IMR-90 (cell line): ENCODE data around the gene TAAR2. TPM values are rescaled to one million over a fixed set of nuclear protein-coding genes. Genes with fewer than 3 reads are reported as not detected.

ENCODE experiments used
- ATAC-seq: fragments of 200-7000 bp; cut with Tn5 transposase; 2 replicates; pipeline ENCODE4 v1.9.1; 2020; ENCODE audit warnings: low read depth, mild to moderate bottlenecking, moderate library complexity
- BruUV-seq: library from RNA; stranded (reverse); fragments of 400-500 nt; replicated peaks from 2 replicates; lab custom pipeline; 2021; lab: Mats Ljungman, UMichigan
- CTCF ChIA-PET: fragments of 300-600 bp; formaldehyde crosslinking; extraction: SDS; loops from one replicate; lab custom pipeline; 2021; ENCODE audit warnings: antibody characterized with exemption; lab: Yijun Ruan, JAX
- POLR2A ChIA-PET: fragments of 300-600 bp; sonication (Branson Sonifier 250); formaldehyde crosslinking; loops from one replicate; lab custom pipeline; 2022; ENCODE audit warnings: antibody characterized with exemption; ENCODE audit not compliant: unreplicated experiment; lab: Charles Lee
- DNase-seq: peaks from one replicate; pipeline ENCODE4 v3.0.0; 2013
- H2AFZ ChIP-seq: replicated peaks from 2 replicates; pipeline ENCODE3; 2013; ENCODE audit warnings: low read length, mild to moderate bottlenecking; ENCODE audit not compliant: poor library complexity
- H2AK5ac ChIP-seq: 2 replicates; pipeline ENCODE4 v1.6.1; 2013; ENCODE audit warnings: low read depth, low read length, inconsistent platforms
- H2AK9ac ChIP-seq: replicated peaks from 2 replicates; pipeline ENCODE3; 2013; ENCODE audit warnings: mild to moderate bottlenecking, low read depth, low read length, moderate library complexity; ENCODE audit not compliant: poor library complexity
- H2BK120ac ChIP-seq: 2 replicates; pipeline ENCODE4 v1.6.1; 2013; ENCODE audit warnings: low read depth, low read length, inconsistent platforms
- H2BK15ac ChIP-seq: 3 replicates; pipeline ENCODE4 v1.6.1; 2013; ENCODE audit warnings: low read depth, low read length, inconsistent platforms
- H2BK20ac ChIP-seq: 2 replicates; pipeline ENCODE4 v1.6.1; 2013; ENCODE audit warnings: low read depth, mild to moderate bottlenecking, inconsistent platforms, low read length, moderate library complexity
- H2BK5ac ChIP-seq: 2 replicates; pipeline ENCODE4 v1.6.1; 2013; ENCODE audit warnings: mild to moderate bottlenecking, low read depth, low read length, inconsistent platforms; ENCODE audit not compliant: poor library complexity, severe bottlenecking
- H3K14ac ChIP-seq: replicated peaks from 2 replicates; pipeline ENCODE4 v1.6.1; 2013; ENCODE audit warnings: low read depth, low read length, inconsistent platforms
- H3K18ac ChIP-seq: 2 replicates; pipeline ENCODE4 v1.6.1; 2013; ENCODE audit warnings: low read depth, low read length, control low read depth
- H3K23ac ChIP-seq: 2 replicates; pipeline ENCODE4 v1.6.1; 2013; ENCODE audit warnings: low read depth, low read length, inconsistent platforms
- H3K27ac ChIP-seq: 2 replicates; pipeline ENCODE4 v1.5.1; 2013; ENCODE audit warnings: mild to moderate bottlenecking, control low read depth, low read length; ENCODE audit not compliant: insufficient read depth
- H3K27me3 ChIP-seq: 2 replicates; pipeline ENCODE4 v1.6.1; 2013; ENCODE audit warnings: low read length; ENCODE audit not compliant: control insufficient read depth, insufficient read depth
- H3K36me3 ChIP-seq: 2 replicates; pipeline ENCODE4 v1.6.1; 2013; ENCODE audit warnings: low read length, mixed read lengths; ENCODE audit not compliant: control insufficient read depth, insufficient read depth
- H3K4ac ChIP-seq: 2 replicates; pipeline ENCODE4 v1.6.1; 2013; ENCODE audit warnings: low read depth, low read length, inconsistent platforms
- H3K4me1 ChIP-seq: 2 replicates; pipeline ENCODE4 v1.6.1; 2013; ENCODE audit warnings: low read length, mixed read lengths; ENCODE audit not compliant: control insufficient read depth, insufficient read depth
- H3K4me2 ChIP-seq: 2 replicates; pipeline ENCODE4 v1.6.1; 2013; ENCODE audit warnings: low read depth, mild to moderate bottlenecking, control low read depth, low read length, moderate library complexity
- H3K4me3 ChIP-seq: 2 replicates; pipeline ENCODE4 v1.5.1; 2013; ENCODE audit warnings: low read depth, mild to moderate bottlenecking, control low read depth, low read length, moderate library complexity; ENCODE audit not compliant: insufficient read depth
- H3K56ac ChIP-seq: 2 replicates; pipeline ENCODE4 v1.6.1; 2013; ENCODE audit warnings: low read length, inconsistent platforms; ENCODE audit not compliant: insufficient read depth; ENCODE audit errors: extremely low read depth
- H3K79me1 ChIP-seq, 2 experiments: 2 replicates each; pipeline ENCODE4 v1.6.1; 2013; ENCODE audit warnings: low read length in 2 of 2, inconsistent platforms in 1 of 2, low read depth in 1 of 2
- H3K9ac ChIP-seq: 2 replicates; pipeline ENCODE4 v1.6.1; 2013; ENCODE audit warnings: low read depth, low read length, control low read depth
- H3K9me1 ChIP-seq: 2 replicates; pipeline ENCODE4 v1.6.1; 2013; ENCODE audit warnings: low read length, inconsistent platforms; ENCODE audit not compliant: insufficient read depth
- H3K9me3 ChIP-seq: 2 replicates; pipeline ENCODE4 v1.6.1; 2013; ENCODE audit warnings: low read length; ENCODE audit not compliant: control insufficient read depth, insufficient read depth
- H4K20me1 ChIP-seq: 2 replicates; pipeline ENCODE4 v1.6.1; 2013; ENCODE audit warnings: low read length, inconsistent platforms; ENCODE audit not compliant: insufficient read depth
- H4K5ac ChIP-seq: 2 replicates; pipeline ENCODE4 v1.6.1; 2013; ENCODE audit warnings: mild to moderate bottlenecking, low read depth, low read length, control low read depth
- H4K8ac ChIP-seq, 2 experiments: 2 replicates each; pipeline ENCODE4 v1.6.1; 2013; ENCODE audit warnings: low read depth in 2 of 2, low read length in 2 of 2, control low read depth in 1 of 2, inconsistent platforms in 1 of 2
- H4K91ac ChIP-seq: 2 replicates; pipeline ENCODE4 v1.6.1; 2013; ENCODE audit warnings: low read depth, low read length, inconsistent platforms; ENCODE audit not compliant: insufficient read depth
- BHLHE40 ChIP-seq: fragments of 150-350 bp; IDR thresholded peaks from 2 replicates; pipeline ENCODE4 v1.6.1; 2016; ENCODE audit warnings: mild to moderate bottlenecking, low read depth, low read length
- CEBPB ChIP-seq: IDR thresholded peaks from 2 replicates; pipeline ENCODE4 v1.6.1; 2012; ENCODE audit warnings: low read depth, low read length, improper control_type of control experiment
- CHD1 ChIP-seq: IDR thresholded peaks from 2 replicates; pipeline ENCODE4 v1.6.1; 2012; ENCODE audit warnings: low read depth, low read length, improper control_type of control experiment
- CTCF ChIP-seq: conservative IDR thresholded peaks from 2 replicates; pipeline ENCODE4 v1.5.1; 2012; ENCODE audit warnings: mild to moderate bottlenecking, low read depth, low read length, improper control_type of control experiment
- ELK1 ChIP-seq: fragments of 150-350 bp; IDR thresholded peaks from 2 replicates; pipeline ENCODE4 v1.6.1; 2016; ENCODE audit warnings: low read depth, mild to moderate bottlenecking, low read length, moderate library complexity, borderline replicate concordance
- FOS ChIP-seq: fragments of 150-350 bp; IDR thresholded peaks from 2 replicates; pipeline ENCODE4 v1.6.1; 2016; ENCODE audit warnings: low read depth, low read length
- MAFK ChIP-seq: IDR thresholded peaks from 2 replicates; pipeline ENCODE4 v1.6.1; 2012; ENCODE audit warnings: low read depth, low read length, improper control_type of control experiment
- MAZ ChIP-seq: IDR thresholded peaks from 2 replicates; pipeline ENCODE4 v1.6.1; 2012; ENCODE audit warnings: low read depth, mild to moderate bottlenecking, low read length, improper control_type of control experiment, moderate library complexity, borderline replicate concordance
- MXI1 ChIP-seq: IDR thresholded peaks from 2 replicates; pipeline ENCODE4 v1.6.1; 2012; ENCODE audit warnings: low read depth, mild to moderate bottlenecking, low read length, moderate library complexity, borderline replicate concordance
- NFE2L2 ChIP-seq: fragments of 150-350 bp; IDR thresholded peaks from 2 replicates; pipeline ENCODE4 v1.6.1; 2016; ENCODE audit warnings: low read depth, mild to moderate bottlenecking, low read length
- POLR2A ChIP-seq: IDR thresholded peaks from 2 replicates; pipeline ENCODE4 v1.6.1; 2012; ENCODE audit warnings: mild to moderate bottlenecking, low read depth, low read length
- RAD21 ChIP-seq: IDR thresholded peaks from 2 replicates; pipeline ENCODE4 v1.6.1; 2012; ENCODE audit warnings: low read length, improper control_type of control experiment
- RCOR1 ChIP-seq: IDR thresholded peaks from 2 replicates; pipeline ENCODE4 v1.6.1; 2012; ENCODE audit warnings: mild to moderate bottlenecking, low read length, improper control_type of control experiment; ENCODE audit not compliant: insufficient replicate concordance
- RFX5 ChIP-seq: IDR thresholded peaks from 2 replicates; pipeline ENCODE4 v1.8.0; 2012; ENCODE audit warnings: low read depth, mild to moderate bottlenecking, low read length, moderate library complexity
- SMC3 ChIP-seq: fragments of 150-350 bp; IDR thresholded peaks from 2 replicates; pipeline ENCODE4 v1.6.1; 2016; ENCODE audit warnings: low read depth, mild to moderate bottlenecking, antibody characterized with exemption, low read length, moderate library complexity
- USF2 ChIP-seq: fragments of 150-350 bp; IDR thresholded peaks from 2 replicates; pipeline ENCODE4 v1.6.1; 2017; ENCODE audit warnings: mild to moderate bottlenecking, antibody characterized with exemption, low read length, low read depth
- dilution Hi-C: fragments of 300-500 bp; cut with HindIII; formaldehyde crosslinking; loops from one replicate; pipeline ENCODE4 v1.14.3; 2018; ENCODE audit warnings: low sequenced_read_pairs; ENCODE audit not compliant: unreplicated experiment
- in situ Hi-C: fragments of 300-500 bp; cut with MboI; formaldehyde crosslinking; loops from 3 replicates; pipeline ENCODE4 v1.14.3; 2019; ENCODE audit warnings: low sequenced_read_pairs, inconsistent platforms, mixed read lengths
- intact Hi-C: fragments of 100-400 bp; cut with micrococcal nuclease; formaldehyde crosslinking; loops from 2 replicates; pipeline ENCODE4 v1.10.0; 2022
- polyA plus RNA-seq, 3 experiments: library from polyadenylated mRNA; depleted of rRNA; stranded (reverse); fragments of >200 nt; gene quantifications; 2 replicates each; pipeline ENCODE4 v1.2.3, GENCODE V29; 2012; ENCODE audit warnings: low replicate concordance in 1 of 3
- total RNA-seq: library from RNA; depleted of rRNA; stranded (reverse); fragments of >200 nt; gene quantifications from 2 replicates; pipeline ENCODE4 v1.2.3, GENCODE V29; 2012

TAAR2 gene
- total and polyA plus RNA-seq, 2 of the 4 experiments (the other 2 are of a cell fraction): not detected

- in situ Hi-C loops: no loop called here
- no peak overlapping the region for H3K23ac ChIP-seq
- H4K5ac ChIP-seq: no peak overlapping the region
- no peak overlapping the region for H3K4me2 ChIP-seq
- CTCF ChIA-PET: no interaction called here
- no peak overlapping the region for H4K91ac ChIP-seq
- no peaks in the 10 kb centered on the region for H3K9me3 ChIP-seq
- H2BK5ac ChIP-seq: no peak overlapping the region
- no peak overlapping the region for H2AK5ac ChIP-seq
- H3K14ac ChIP-seq: no peak overlapping the region
- H4K20me1 ChIP-seq: no peaks in the 10 kb centered on the region
- no peaks in the 10 kb centered on the region for H3K79me1 ChIP-seq
- DNase-seq (no peak), ATAC-seq (no peak)
- intact Hi-C loops: no loop called here
- H3K27me3 ChIP-seq: peaks cover 36% of the 10 kb centered on the region
- TF ChIP-seq MAZ (no peak), USF2 (no peak), SMC3 (no peak), ELK1 (no peak), CEBPB (no peak), BHLHE40 (no peak), RFX5 (no peak), MXI1 (no peak), CHD1 (no peak), CTCF (no peak), RAD21 (no peak), NFE2L2 (no peak), POLR2A (no peak), MAFK (no peak), RCOR1 (no peak), FOS (no peak)
- H3K27ac ChIP-seq: no peak overlapping the region
- H2AK9ac ChIP-seq: no peak overlapping the region
- no peaks in the 10 kb centered on the region for H3K4me1 ChIP-seq
- H2BK20ac ChIP-seq: no peak overlapping the region
- H3K9me1 ChIP-seq: no peaks in the 10 kb centered on the region
- no peak overlapping the region for H3K4ac ChIP-seq
- no peak overlapping the region for H3K56ac ChIP-seq
- H3K4me3 ChIP-seq: no peak overlapping the region
- no peak overlapping the region for H2AFZ ChIP-seq
- no TSS peak for BruUV-seq
- H2BK15ac ChIP-seq: no peak overlapping the region
- H3K9ac ChIP-seq: no peak overlapping the region
- no peak overlapping the region for H2BK120ac ChIP-seq
- dilution Hi-C loops: no loop called here
- POLR2A ChIA-PET: no interaction called here
- no peak overlapping the region for H4K8ac ChIP-seq
- no peak overlapping the region for H3K18ac ChIP-seq
- H3K36me3 ChIP-seq: no peaks in the 10 kb centered on the region
These were observed 52.3 kb downstream of the TAAR2 start for GRCh38 chr6:132571774-132572173.
